ENCODE data around the gene CRABP2.

DNA sequence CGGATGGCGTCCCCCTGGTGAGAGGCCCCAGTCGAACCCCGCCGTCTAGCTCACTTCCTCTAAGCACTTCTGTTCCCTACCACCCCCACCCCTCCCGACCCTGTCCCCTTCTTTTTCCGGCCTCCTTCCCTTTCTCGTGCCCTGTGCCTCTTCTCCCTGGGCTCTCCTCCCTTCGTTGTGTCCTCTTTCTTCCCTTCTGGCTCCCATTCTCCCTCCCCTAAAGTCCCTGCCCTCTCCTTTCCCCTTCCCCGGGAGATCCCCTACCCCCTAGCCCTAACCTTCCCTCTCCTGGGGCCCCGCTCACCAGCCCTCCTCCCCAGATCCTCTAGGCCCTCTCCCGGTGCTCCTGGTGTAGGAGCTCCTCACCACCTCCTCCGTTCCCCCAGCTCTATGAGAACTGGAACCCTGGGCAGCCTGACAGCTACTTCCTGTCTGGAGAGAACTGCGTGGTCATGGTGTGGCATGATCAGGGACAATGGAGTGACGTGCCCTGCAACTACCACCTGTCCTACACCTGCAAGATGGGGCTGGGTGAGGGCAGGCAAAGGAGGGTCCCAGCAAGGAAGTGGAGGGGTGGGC lies 47.6 kb downstream of the CRABP2 start:
- TF ChIP-seq CTCF (IDR thresholded peaks at IDR 0.05; ENCODE audit: insufficient read depth, low read depth, low read length) (no peak), EZH2 (IDR thresholded peaks at IDR 0.05; ENCODE audit: insufficient read depth, low read length) (no peak)

All from astrocyte (in vitro differentiated cells and primary cell).